ENCODE data around the gene SEMA3D. TPM values are rescaled to one million over a fixed set of nuclear protein-coding genes. Genes with fewer than 3 reads are reported as not detected.
A peak's percentile ranks its signal among the peaks of the same experiment; 100 is the strongest.

SEMA3D gene
- polyA plus RNA-seq, 1 experiment: 7.4 TPM

- DNase-seq (ENCODE audit: low read depth, low spot score): no peak
- Histone ChIP-seq H3K27ac (ENCODE audit: low read depth, low read length) (no peak overlapping the region), H3K9me3 (ENCODE audit: control insufficient read depth, insufficient read depth, low read length) (no peaks in the 10 kb centered on the region), H3K4me3 (ENCODE audit: low read depth, low read length) (no peak overlapping the region), H3K27me3 (ENCODE audit: control insufficient read depth, insufficient read depth, low read length) (no peaks in the 10 kb centered on the region)
- CTCF ChIA-PET: no interaction called here
- no peak for TF ChIP-seq CTCF (IDR thresholded peaks at IDR 0.05; ENCODE audit: low read depth, low read length)
- POLR2A ChIA-PET: no interaction called here
Observed at GRCh38 chr7:85167636-85168035, 19.2 kb downstream of the SEMA3D start.

GRCh38 chr7:85165263-85165662 is 21.6 kb downstream of the SEMA3D start:
- ChIA-PET CTCF (no interaction called here), POLR2A (no interaction called here)
- no peak overlapping the region for H3K27ac ChIP-seq (ENCODE audit: low read depth, low read length)
- no peaks in the 10 kb centered on the region for H3K27me3 ChIP-seq (ENCODE audit: control insufficient read depth, insufficient read depth, low read length)
- H3K9me3 ChIP-seq (ENCODE audit: control insufficient read depth, insufficient read depth, low read length): no peaks in the 10 kb centered on the region
- no peak for DNase-seq (ENCODE audit: low read depth, low spot score)
- no peak overlapping the region for H3K4me3 ChIP-seq (ENCODE audit: low read depth, low read length)
- no peak for TF ChIP-seq CTCF (IDR thresholded peaks at IDR 0.05; ENCODE audit: low read depth, low read length)

- no peaks in the 10 kb centered on the region for H3K27me3 ChIP-seq (ENCODE audit: control insufficient read depth, insufficient read depth, low read length)
- no peak overlapping the region for H3K27ac ChIP-seq (ENCODE audit: low read depth, low read length)
- no peak for DNase-seq (ENCODE audit: low read depth, low spot score)
- no peak for TF ChIP-seq CTCF (IDR thresholded peaks at IDR 0.05; ENCODE audit: low read depth, low read length)
- ChIA-PET POLR2A (no interaction called here), CTCF (no interaction called here)
- H3K9me3 ChIP-seq (ENCODE audit: control insufficient read depth, insufficient read depth, low read length): no peaks in the 10 kb centered on the region
- H3K4me3 ChIP-seq (ENCODE audit: low read depth, low read length): no peak overlapping the region
Observed at GRCh38 chr7:85164376-85164775, 22.5 kb downstream of the SEMA3D start.

GRCh38 chr7:85162721-85163120 is 24.1 kb downstream of the SEMA3D start:
- no peak for DNase-seq (ENCODE audit: low read depth, low spot score)
- TF ChIP-seq CTCF (IDR thresholded peaks at IDR 0.05; ENCODE audit: low read depth, low read length): no peak
- H3K27me3 ChIP-seq (ENCODE audit: control insufficient read depth, insufficient read depth, low read length): no peaks in the 10 kb centered on the region
- ChIA-PET POLR2A (no interaction called here), CTCF (interaction anchor here (2.0 kb wide), 1 partner anchor 23 kb away, joined by 12 read pairs; the partner anchor contains the start of gene SEMA3D)
- no peak overlapping the region for H3K4me3 ChIP-seq (ENCODE audit: low read depth, low read length)
- H3K27ac ChIP-seq (ENCODE audit: low read depth, low read length): no peak overlapping the region
- H3K9me3 ChIP-seq (ENCODE audit: control insufficient read depth, insufficient read depth, low read length): no peaks in the 10 kb centered on the region

- TF ChIP-seq CTCF (IDR thresholded peaks at IDR 0.05; ENCODE audit: low read depth, low read length): no peak
- Histone ChIP-seq H3K27ac (ENCODE audit: low read depth, low read length) (peak overlapping the region; percentile 48), H3K9me3 (ENCODE audit: control insufficient read depth, insufficient read depth, low read length) (no peaks in the 10 kb centered on the region), H3K4me3 (ENCODE audit: low read depth, low read length) (peak overlapping the region; percentile 37), H3K27me3 (ENCODE audit: control insufficient read depth, insufficient read depth, low read length) (no peaks in the 10 kb centered on the region)
- no peak for DNase-seq (ENCODE audit: low read depth, low spot score)
- ChIA-PET CTCF (interaction anchor here (1.5 kb wide), 1 partner anchor 118 kb away, joined by 5 read pairs; no protein-coding TSS in a partner anchor), POLR2A (no interaction called here)
Observed at GRCh38 chr7:85160223-85160622, 26.6 kb downstream of the SEMA3D start.

Measured in AG04450 (cell line).